Right renal cortex interstitium (tissue), 3 donors: ENCODE data around the gene ENO4. TPM values are rescaled to one million over a fixed set of nuclear protein-coding genes. Genes with fewer than 3 reads are reported as not detected.

Source experiments
- DNase-seq, 3 donors: peaks; one replicate each; pipeline ENCODE4 v3.0.0-alpha.2; 2013; ENCODE audit warnings: low read depth in 3 of 3, low spot score in 2 of 3
- polyA plus RNA-seq, 3 donors: library from polyadenylated mRNA; unstranded; fragments of 120-200 nt; gene quantifications; one replicate each; pipeline ENCODE4 v1.2.1, GENCODE V29; 2013; ENCODE audit not compliant: insufficient read length in 3 of 3

The ENO4 gene, protein sequence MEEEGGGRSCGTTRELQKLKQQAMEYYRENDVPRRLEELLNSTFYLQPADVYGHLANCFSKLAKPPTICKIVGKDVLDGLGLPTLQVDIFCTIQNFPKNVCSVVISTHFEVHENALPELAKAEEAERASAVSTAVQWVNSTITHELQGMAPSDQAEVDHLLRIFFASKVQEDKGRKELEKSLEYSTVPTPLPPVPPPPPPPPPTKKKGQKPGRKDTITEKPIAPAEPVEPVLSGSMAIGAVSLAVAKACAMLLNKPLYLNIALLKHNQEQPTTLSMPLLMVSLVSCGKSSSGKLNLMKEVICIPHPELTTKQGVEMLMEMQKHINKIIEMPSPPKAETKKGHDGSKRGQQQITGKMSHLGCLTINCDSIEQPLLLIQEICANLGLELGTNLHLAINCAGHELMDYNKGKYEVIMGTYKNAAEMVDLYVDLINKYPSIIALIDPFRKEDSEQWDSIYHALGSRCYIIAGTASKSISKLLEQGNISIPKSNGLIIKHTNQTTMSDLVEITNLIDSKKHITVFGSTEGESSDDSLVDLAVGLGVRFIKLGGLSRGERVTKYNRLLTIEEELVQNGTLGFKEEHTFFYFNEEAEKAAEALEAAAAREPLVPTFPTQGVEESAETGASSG
- polyA plus RNA-seq = 1 to 10 TPM; 2.8 to 3.7 (median 3.2) TPM

DNA sequence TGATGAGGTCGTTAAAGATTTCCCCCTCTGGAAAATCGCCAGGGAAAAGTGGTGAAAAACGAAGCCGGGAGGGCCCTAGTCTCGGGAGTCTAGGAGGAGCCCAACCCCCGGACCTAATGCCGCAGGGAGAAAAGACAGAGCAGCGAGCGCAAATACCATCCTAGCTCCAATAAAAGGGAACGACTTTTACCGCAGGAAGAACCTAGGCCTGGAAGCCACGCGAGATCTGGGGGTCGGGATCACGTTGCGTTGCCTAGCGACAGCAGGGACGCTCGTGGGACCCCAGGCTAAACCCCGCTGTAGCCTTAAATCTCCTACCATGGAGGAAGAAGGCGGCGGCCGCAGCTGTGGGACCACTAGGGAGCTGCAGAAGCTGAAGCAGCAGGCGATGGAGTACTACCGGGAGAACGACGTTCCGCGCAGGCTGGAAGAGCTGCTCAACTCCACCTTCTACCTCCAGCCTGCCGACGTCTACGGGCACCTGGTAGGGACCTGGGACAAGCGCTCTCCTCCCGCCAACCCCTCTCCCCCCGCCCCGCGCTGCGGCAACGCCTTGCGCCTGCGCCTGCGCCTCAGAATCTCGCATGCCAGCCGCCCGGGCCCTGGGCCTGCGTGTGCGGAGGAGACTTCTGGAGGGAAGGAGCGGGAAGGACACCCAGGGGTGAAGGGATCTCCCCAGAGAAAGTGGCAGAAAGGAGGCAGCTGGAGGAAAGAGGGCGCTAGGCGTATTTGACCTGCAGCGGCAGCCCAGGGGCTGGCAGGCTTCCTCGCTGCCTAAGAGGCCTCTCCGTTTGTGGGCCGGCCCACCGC, at the start of gene ENO4:
ENO4 (plus strand) TSS at position 252 of the 810 bp plus-strand sequence; CDS start at position 320, 68 bp downstream.
- DNase-seq = peak; percentile 87 to 90 (median 89)

DNA sequence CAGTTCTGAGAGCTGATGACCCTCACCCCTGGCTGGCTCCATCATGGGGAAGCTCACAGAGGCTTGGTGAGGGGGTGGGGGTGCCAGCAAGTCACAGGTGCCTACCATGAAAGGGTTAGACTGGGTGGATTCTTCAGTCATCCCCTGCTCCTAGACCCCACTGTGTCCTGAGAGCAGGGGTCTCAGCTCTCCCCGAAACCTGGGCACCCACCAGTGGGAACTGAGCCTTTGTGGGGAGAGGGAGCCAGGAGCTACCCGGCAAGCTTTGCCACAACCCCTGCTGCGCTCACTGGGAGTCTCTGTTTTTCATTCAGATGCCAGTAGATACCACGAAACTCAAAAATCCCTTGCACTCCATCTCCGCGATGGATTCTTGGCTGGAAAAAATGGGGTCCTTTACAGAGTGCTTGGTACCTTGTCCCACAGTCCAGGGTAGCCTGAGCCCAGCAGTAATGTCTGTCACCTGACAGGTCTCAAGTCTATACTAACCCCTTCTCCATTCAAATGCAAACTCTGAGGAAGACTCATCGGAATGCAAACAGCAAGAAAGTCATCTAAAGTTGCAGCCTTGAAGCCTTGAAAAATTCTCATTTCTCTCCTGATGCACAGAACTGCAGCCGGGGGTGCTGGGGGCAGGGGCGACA, 48.9 kb upstream of the ENO4 start:
- no peak for DNase-seq

DNA sequence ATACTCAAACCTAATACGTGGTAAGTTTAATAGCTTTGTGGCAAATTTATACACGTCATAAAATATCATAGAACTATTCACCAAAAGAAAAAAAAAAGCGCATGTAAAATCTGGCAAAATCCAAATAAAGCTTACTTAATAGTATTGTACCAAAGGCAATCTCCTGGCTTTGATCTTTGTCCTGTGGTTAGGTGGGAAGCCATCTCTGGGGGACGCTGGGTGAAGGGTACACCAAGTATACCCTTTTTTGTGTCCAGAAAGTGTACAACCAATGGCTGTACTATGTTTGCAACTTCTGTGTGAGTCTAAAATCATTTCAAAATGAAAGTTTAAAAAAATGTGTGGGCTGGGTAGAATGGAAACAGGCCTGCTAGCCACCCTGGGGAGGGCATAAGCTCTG, 47.6 kb upstream of the ENO4 start:
- DNase-seq = no peak

DNA sequence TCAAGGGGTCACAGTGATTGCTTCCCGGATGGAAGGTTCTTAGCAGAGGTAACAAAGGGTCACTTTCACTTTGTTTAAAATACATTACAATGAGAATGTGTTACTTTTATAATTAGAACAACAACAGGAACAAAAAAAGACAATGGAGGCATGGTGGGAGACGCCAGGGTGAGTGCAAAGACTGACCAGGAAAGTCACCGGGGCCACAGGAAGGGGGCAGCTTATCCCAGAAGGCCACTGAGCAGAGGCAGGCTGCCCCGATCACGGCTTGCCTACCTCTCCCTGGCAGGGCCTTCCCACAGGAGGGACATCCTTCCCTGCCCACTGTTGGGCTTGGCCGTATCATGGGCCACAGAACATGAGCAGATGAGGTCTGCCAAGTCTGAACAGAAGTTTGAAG, 46.8 kb upstream of the ENO4 start:
- DNase-seq = no peak

DNA sequence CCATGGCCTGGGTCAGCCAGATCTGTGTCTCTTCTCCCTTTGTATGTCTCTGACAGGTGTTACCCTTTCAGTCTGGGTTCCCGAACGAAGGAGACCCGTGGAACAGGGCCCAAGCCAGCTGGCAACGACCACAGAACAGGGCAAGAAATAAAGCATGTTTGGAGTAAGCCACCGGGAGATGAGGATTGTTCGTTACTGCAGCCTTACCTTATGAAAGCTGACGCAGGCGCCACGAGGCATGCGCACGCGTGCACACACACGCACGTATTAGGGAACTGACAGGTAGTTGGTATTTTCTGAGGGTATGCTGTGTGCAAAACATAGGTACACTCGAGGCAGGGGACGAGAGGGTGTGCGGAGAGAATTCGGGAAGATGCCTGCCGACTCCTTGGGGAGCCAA, 46.4 kb upstream of the ENO4 start:
- no peak for DNase-seq

DNA sequence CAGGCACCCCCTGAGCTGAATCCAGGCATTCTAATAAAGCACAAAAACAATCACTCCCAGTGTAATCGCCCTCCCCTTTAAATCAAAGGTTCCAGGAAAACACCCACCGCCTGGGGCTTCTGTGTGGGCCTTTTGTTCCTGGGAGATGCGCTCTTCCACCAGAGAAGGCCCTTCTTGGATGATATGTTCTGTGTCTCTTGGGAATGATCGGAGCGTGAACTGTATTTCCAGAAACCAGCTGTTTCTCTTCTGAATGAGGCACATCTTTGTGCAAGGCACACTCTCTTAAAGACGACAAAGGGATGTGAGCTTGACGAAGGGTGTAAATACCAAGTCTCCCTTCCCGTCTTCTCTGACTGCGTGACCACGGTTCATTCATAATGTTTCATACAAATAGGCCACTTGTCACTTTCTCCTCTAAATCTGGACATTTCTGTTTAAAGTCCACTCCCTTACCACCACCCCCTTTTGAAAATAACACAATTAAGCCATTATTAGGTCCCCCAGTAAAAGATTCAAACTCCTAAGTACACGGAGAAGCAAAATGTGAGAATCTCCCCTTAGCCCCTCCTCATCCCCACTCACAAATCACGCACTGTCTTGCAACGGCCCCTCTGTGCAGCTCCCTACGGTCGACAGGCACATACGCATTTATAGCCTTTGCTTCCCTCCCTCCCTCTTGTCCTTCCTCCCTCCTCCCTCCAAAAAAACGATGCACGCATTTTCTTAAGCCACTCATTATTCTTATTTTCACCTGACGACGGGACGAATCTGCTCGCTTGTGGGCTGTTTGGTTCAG, 45.6 kb upstream of the ENO4 start:
- DNase-seq = no peak

DNA sequence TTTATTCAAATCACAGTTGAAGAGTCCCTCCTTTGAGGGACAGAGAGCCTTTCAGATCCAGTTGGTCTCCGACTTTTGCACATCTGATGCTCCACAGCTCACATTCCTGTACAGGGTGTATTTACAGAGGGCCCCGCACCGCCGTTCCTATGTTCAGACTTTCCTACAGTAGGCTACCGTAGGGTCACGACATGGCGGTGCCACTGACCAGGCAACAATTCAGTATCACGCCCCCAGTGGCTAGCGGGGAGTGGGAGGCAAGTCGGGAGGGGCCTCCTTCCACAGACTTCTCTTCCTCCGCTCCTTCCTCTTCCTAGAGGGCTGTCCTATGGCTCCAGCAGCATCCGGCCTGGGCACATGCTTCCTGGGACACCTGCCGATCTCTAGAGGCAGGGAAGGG, 40.6 kb upstream of the ENO4 start:
- no peak for DNase-seq

DNA sequence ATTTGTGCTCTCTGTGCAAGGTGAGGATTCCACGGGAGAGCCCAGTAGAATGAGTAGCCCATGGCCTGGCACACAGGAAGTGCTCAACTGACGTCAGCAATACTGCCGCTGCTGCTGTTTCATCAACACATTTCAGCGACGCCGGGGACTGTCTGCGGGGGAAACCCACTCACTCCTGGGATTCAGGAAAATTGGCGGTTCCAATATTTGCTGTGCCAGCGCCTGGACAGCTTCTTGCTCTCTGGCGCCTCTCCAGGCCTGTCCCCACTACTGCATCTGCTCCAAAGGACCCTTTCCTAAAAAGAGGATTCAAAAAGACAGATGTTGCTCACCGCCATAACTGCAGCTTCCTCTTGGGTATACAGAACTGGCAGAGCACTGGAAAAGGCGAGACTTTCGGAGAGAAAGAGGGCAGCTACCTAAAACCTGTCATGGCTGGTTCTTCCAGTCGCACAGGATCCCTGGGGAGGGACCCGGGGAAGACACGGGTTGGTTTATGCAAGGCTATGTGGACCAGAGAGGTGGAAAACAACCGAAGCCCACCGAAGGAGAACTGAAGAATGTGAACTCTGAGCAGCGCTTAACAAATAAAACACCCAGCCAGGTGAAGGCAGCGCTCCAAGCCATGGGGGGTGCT, 39.7 kb upstream of the ENO4 start:
- DNase-seq = no peak

DNA sequence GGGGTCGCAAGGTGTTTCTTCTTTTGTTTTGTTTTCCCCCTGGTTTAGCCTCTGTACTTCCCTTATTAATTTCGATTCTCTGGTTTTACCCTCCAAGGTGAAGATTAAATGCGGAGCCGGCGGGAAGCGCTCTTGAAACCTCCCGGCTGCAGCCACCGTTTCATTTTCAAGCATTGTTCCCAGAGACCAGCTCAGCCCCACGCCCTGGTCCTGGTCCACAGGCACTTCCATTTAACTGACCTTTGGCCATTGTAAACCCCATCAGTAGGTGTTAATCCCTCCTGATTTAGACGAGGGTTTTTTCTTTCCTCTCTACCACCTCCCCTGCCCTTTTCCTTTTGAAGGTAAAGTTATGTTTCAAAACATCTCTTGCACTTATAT, 39.2 kb upstream of the ENO4 start:
- no peak for DNase-seq

DNA sequence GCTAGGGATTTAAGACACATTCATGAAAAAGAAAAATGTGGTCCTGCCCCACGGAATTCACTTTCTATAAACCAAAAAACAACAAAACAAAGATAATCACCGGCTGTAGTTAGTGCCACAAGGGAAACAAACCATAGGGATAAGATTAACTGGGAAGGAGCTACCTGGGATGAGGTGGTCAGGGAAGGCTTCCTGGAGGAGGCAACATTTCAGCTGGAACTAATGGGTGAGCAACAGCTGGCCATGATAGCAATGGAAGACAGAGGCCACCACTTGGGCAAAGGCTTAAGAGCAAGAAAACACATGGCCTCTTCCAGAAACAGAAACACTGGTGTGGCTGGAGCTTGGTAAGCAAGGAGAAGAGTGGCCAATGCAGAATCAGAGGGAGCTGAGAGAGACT, 38.4 kb upstream of the ENO4 start:
- DNase-seq = no peak

DNA sequence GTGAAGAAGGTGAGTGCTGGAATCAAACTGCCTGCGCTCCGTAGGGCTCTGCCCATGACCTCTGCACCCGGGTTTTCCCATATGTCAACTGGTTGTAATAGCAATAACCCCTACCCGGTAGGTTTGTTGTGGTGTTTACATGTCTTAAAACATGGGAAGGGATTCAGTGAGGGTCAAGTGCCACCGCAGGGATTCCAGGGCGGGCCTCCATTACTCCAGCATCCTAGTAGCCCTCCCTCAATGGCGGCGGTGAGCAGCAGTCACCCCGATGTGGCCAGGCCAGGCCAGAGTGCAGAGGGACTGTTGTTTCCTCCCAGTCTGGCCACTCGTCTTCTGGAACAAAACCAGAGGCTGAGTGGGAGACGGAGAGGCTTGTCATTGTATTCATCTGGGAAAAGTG, 37.6 kb upstream of the ENO4 start:
- no peak for DNase-seq

DNA sequence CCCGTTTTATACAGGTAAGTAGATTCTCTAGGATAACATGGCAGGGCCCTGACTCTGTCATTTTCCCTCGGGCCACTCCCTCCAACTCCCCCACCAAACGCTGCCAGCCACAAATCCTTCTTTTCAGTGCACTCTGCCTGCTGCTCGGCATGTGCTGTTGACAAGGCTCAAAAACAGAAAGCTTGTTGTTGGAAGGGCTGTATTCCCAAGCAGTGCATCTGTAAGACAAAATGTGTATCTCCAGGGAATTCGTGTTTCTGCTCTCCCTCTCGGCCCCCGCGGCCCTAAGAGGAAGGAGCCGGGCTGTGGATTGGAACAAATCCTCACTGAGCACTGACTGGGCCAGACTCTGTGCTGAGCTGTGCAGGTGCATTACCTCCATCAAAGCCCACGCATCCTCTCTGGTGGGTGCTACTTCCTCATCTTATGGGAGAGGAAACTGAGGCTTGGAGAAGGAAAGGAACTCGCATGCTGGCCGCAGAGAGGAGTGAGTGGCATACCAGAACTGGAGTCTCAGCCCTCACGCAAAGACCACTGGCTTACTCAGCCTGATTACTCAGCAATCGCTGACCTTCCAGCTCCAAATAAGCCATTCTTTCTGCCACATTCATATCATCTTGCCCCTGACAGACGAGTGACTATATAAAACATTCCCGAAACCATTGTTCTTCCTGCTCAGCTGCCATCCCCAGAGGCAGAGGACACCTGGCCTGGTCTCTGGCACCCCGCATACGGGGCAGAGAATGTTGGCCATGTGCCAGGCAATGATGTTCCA, 33.5 kb upstream of the ENO4 start:
- no peak for DNase-seq

DNA sequence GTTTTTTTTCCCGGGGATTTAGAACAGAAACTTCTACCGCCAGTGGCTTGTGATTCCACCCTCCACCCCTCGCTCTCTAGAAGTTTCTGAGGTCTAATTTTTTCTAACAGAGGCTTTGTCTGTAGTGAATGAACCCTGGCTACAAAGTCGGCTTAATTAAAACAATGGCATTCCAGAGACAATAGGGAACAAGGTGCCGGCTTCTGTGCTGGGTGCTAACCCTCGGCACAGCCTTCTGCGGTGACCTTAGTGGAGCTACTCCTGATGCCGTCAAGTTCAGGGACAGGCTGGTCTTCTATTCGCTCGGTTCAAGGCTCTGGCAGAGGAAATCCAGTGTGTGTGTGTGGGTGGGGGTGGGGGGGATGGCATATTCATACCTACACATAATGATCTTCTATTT, 32.1 kb upstream of the ENO4 start:
- no peak for DNase-seq

DNA sequence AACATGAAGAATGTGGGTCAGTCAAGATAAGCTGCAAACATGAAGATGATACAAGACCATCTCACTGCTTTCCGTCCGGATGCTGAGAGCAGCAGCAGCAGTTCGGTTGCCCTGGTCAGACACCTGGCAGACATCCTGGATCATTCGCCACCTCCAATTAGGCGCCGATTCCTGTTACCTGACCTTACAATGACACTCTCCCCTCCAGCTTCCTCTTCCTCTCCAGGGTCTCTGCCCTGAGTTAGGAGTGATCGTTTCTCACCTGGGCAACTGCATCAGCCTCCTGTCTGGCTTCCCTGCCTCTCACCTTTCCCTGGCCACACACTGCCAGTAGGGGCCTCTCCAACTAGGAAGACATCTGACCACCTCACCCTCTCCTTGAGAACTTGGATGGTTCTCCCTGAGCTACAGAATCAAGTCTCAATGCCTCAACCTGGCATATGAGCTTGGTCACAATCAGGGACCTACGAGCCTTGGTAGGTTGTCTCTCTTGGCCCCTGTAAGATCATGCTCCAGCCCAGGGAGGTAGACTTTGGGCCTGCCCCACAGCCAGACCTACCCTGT, 31.4 kb upstream of the ENO4 start:
- no peak for DNase-seq

DNA sequence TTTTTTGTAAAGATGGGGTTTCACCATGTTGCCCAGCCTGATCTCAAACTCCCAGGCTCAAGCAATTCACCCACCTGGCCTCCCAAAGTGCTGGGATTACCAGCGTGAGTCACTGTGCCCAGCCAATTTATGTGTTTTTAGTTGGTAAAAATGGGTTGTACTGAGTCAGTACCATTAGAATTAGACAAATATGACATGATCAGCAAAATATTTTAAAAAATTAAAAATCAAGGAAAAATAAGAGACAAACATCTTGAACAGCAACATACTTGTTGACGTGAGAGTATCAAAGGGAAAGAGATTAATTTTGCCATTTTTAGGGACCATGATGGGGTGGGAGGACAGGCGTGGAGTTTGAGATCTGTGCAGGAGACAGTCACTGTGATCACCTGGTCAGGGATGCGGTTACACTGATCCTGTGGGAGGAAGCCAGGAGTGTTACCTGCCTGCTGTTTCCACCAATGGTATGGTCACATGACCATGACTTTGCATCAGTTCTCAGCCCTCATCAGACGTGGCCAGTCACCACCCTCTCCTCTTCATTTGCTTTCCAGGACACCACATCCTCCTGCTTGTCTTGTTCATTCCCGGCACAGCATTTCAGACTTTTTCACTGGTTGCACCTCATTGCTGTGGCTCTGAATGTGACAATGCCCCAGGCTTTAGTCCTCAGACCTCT, 29.2 kb upstream of the ENO4 start:
- DNase-seq = no peak

DNA sequence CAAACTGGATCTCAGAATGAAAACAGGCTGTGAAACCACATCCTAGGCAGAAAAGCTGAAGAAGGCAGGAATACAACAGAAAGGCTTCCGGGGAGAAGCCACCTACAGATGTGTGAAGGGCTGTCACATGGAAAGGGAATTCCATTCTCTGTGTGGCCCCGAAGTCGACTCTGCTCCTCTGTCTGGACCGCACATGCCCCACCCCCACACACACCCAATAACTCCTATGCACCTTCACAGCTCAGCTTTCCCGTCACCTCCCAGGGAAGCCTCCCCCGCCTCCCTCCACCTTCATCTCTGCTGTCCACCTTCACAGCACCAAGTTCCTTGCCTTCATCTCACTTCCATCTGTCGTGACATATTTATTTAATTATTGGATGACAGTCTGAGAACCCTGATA, 23.4 kb upstream of the ENO4 start:
- no peak for DNase-seq

DNA sequence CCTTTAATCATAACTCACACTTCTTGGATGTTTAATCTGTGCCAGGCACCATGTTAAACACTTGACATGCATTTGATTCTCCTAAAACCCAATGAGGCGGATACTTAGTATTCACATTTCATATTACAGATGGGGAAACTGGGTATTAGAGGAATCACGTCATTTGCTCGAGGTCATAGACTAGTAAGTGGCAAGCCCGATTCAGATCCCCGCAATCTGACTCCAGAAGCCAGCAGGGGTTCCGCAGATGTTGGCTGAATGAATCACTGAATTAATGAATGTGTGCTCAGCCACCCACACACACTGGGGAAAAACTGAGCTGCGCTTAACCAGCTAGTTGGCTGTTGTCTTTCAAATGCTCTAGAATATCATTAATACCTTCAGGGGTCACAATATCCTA, 22.5 kb upstream of the ENO4 start:
- DNase-seq = no peak

DNA sequence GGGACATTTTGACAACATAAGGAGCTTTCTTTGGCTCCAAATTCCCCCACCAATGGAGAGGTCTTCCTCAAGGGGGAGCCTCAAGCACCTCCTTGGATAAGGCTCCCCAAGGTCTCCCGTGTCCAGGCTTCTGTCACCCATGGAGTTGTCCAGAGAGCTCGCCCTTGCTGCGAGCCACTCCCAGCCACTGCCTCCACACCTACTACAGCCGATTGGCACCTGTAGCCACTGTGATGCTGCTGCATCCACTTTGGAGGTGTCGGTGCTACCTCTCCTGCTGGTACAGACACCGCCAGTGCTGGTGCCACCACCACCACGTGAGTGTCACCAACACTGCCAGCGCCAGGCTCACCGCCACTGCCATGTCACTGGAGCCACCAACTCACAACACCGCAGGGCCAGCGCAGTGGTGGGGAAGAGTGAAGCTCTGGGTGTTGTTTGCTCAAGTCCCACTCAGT, 22.1 kb upstream of the ENO4 start:
- no peak for DNase-seq
